ENCODE measurements around the gene SYNE1.
A peak's percentile ranks its signal among the peaks of the same experiment; 100 is the strongest.
"Not testable (repeated sequence)": the region's sequence is repeated elsewhere in the genome, so short reads cannot be mapped to it uniquely, and the experiment has no call there.

SYNE1 gene

GRCh38 chr6:152636609-152637295 is 410 bp downstream of the SYNE1 start:
- no peak for TF ChIP-seq CTCF (conservative IDR thresholded peaks at IDR 0.05; ENCODE audit: low read depth, low read length)
- peak overlapping the region; percentile 49 for H3K4me3 ChIP-seq (ENCODE audit: low read length)
- no peak for DNase-seq (ENCODE audit: low read depth)

- H3K4me3 ChIP-seq (ENCODE audit: low read length): peak overlapping the region; percentile 49
- DNase-seq (ENCODE audit: low read depth): no peak
- TF ChIP-seq CTCF (conservative IDR thresholded peaks at IDR 0.05; ENCODE audit: low read depth, low read length): no peak
These were observed 1.0 kb downstream of the SYNE1 start for GRCh38 chr6:152636021-152636608.

DNA sequence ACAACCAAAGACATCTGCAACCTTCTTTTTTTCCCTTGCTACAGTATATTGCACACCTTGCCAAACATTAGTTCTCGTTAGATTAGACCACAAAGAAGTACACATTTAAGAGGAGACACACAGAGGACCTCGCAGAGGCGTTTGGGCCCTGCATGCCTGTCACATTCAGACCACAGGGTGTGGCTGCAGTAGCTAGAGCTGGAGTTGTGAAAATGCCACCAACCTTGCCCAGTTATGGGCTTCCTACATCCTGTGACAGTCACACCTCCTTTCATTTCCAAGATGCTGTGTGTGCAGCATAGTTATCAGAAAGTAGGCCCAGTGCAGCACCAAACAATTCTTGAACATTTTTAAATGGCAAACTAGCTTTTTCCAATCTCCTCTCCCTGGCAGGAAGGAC is 2.4 kb downstream of the SYNE1 start:
- TF ChIP-seq CTCF (conservative IDR thresholded peaks at IDR 0.05; ENCODE audit: low read depth, low read length): no peak
- no peak for DNase-seq (ENCODE audit: low read depth)
- no peak overlapping the region for H3K4me3 ChIP-seq (ENCODE audit: low read length)

DNA sequence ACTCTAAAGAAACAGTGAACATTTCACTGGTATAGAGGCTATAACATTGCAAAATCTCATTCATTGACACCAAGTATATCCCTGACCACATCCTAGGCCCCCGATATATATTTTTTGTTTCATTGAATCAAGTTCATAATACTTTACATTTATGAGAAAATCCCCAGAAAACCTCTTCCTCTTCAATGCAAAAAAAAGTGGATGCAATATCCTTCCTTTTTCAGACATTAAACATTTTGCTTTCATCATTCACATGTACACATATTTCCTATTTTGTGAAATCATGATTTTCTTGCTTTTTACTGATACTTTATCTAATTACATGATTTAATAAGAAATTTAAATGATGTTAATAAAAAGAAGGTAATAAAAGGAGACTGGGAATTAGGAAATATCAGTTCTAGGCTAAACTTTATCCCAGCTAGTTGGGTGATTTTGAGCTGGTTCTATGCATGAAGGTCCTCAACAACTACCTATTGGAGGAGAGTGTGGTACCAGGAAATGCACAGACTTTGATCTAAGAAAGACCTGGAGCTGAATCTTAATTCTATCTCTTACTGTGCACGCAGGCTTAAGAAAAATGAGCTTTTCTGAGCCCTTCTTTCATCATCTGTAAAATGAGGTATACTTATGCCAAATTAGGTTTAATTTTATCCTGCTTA is 4.9 kb downstream of the SYNE1 start:
- no peak for TF ChIP-seq CTCF (conservative IDR thresholded peaks at IDR 0.05; ENCODE audit: low read depth, low read length)
- no peak overlapping the region for H3K4me3 ChIP-seq (ENCODE audit: low read length)
- DNase-seq (ENCODE audit: low read depth): no peak

- no peak overlapping the region for H3K4me3 ChIP-seq (ENCODE audit: low read length)
- no peak for TF ChIP-seq CTCF (conservative IDR thresholded peaks at IDR 0.05; ENCODE audit: low read depth, low read length)
- DNase-seq (ENCODE audit: low read depth): no peak
These were observed 5.8 kb downstream of the SYNE1 start for GRCh38 chr6:152631376-152631775.

DNA sequence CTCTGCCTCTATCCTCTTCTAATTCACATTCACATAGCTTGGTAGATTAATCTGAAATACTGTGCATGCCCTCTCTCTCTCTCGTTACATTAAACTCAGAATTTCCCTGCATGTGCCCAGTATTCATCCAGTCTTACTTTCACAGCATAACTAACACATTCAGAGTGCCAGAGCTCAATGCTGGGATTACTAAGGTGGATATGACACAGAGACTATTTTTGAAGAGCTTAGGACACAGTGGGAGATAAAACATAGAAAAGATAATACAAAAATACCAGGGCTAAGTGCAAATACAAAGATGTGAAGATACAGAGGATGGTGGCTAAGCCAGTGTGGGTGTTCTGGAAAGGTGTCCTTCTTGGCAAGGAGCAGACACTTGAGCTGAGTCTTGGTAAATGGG is 6.3 kb downstream of the SYNE1 start:
- H3K4me3 ChIP-seq (ENCODE audit: low read length): no peak overlapping the region
- TF ChIP-seq CTCF (conservative IDR thresholded peaks at IDR 0.05; ENCODE audit: low read depth, low read length): no peak
- no peak for DNase-seq (ENCODE audit: low read depth)

DNA sequence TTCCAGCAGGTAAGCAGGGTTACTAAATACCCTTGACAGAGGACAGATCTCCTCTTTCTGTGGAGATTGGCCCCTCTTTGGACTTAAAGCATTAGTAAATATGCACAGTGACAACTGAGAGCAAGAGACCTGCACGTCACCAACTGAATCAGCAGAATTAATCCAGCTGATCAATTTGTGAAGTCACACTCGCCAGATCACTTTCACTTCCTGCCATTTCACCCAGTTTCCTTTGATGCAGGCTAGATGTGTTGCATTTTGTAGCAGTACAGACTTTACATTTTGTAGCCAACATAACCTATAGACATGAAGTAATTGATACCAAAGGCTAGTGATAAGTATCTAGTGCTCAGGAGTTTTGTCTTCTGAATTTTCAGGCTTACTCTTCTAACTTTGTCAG is 11.9 kb downstream of the SYNE1 start:
- no peak for DNase-seq (ENCODE audit: low read depth)
- no peak overlapping the region for H3K4me3 ChIP-seq (ENCODE audit: low read length)
- TF ChIP-seq CTCF (conservative IDR thresholded peaks at IDR 0.05; ENCODE audit: low read depth, low read length): no peak

- DNase-seq (ENCODE audit: low read depth); H3K4me3 ChIP-seq (ENCODE audit: low read length): not testable (repeated sequence)
These were observed 22.4 kb downstream of the SYNE1 start for GRCh38 chr6:152614776-152615175.

Measured in retinal pigment epithelial cell (primary cell).